Measurements from ENCODE around the gene MEP1A. TPM values are rescaled to one million over a fixed set of nuclear protein-coding genes. Genes with fewer than 3 reads are reported as not detected.

The MEP1A gene
- total and polyA plus RNA-seq, 10 donors: 0.09 to 0.94 (median 0.22) TPM; not detected in 3

GRCh38 chr6:46777476-46778346 lies 15.5 kb upstream of the MEP1A start:
- no peaks in the 10 kb centered on the region for H3K27me3 ChIP-seq (replicated peaks in 1 of 7)
- no peak for DNase-seq
- intact Hi-C loops (cut with DNase I; ENCODE audit: low total_unique reads): no loop called here
- no peak overlapping the region for H3K4me3 ChIP-seq
- no peak overlapping the region for H3K27ac ChIP-seq
- H3K9me3 ChIP-seq: no peaks in the 10 kb centered on the region
- H3K36me3 ChIP-seq: no peaks in the 10 kb centered on the region
- peaks cover 0 to 11% (median 5%) of the 10 kb centered on the region in 6 donors for H3K4me1 ChIP-seq
- WGBS, 5 donors: 81 to 86% (median 85%) methylated on average over 12 of the region's 12 CpGs
- TF ChIP-seq POLR2AphosphoS5 (IDR thresholded peaks at IDR 0.05) (no peak), POLR2A (IDR thresholded peaks at IDR 0.05) (no peak), CTCF (IDR thresholded peaks at IDR 0.05 in 8 of 11, conservative IDR thresholded peaks at IDR 0.05 in 3 of 11) (no peak)

- intact Hi-C loops (cut with DNase I; ENCODE audit: low total_unique reads): no loop called here
- WGBS, 5 donors: 35 to 38% (median 38%) methylated on average over 6 of the region's 6 CpGs
These were observed 11.5 kb upstream of the MEP1A start for GRCh38 chr6:46781478-46782378.

GRCh38 chr6:46784535-46784934 lies 8.7 kb upstream of the MEP1A start:
- WGBS, 5 donors: 78 to 88% (median 87%) methylated on average over 1 of the region's 1 CpG
- Histone ChIP-seq H3K27me3 (replicated peaks in 1 of 7) (no peaks in the 10 kb centered on the region), H3K9me3 (no peaks in the 10 kb centered on the region), H3K27ac (no peak overlapping the region), H3K4me3 (no peak overlapping the region), H3K36me3 (no peaks in the 10 kb centered on the region), H3K4me1 (no peaks in the 10 kb centered on the region)
- no peak for DNase-seq
- intact Hi-C loops (cut with DNase I; ENCODE audit: low total_unique reads): no loop called here
- TF ChIP-seq CTCF (IDR thresholded peaks at IDR 0.05 in 8 of 11, conservative IDR thresholded peaks at IDR 0.05 in 3 of 11): no peak
- TF ChIP-seq POLR2AphosphoS5 (IDR thresholded peaks at IDR 0.05): no peak
- no peak for TF ChIP-seq POLR2A (IDR thresholded peaks at IDR 0.05)

More at GRCh38 chr6:46781478-46782378, 11.5 kb upstream of the MEP1A start:
- H3K27me3 ChIP-seq (replicated peaks in 1 of 7): no peaks in the 10 kb centered on the region
- no peaks in the 10 kb centered on the region for H3K9me3 ChIP-seq
- no peak overlapping the region for H3K27ac ChIP-seq
- H3K4me3 ChIP-seq: no peak overlapping the region
- no peaks in the 10 kb centered on the region for H3K4me1 ChIP-seq
- H3K36me3 ChIP-seq: no peaks in the 10 kb centered on the region
- no peak for TF ChIP-seq POLR2A (IDR thresholded peaks at IDR 0.05)
- TF ChIP-seq POLR2AphosphoS5 (IDR thresholded peaks at IDR 0.05): no peak
- peak in 9 of 11 experiments; percentile 14 to 67 (median 45) for TF ChIP-seq CTCF (IDR thresholded peaks at IDR 0.05 in 8 of 11, conservative IDR thresholded peaks at IDR 0.05 in 3 of 11)
- DNase-seq: no peak

Data from spleen (tissue), 11 donors.